Measurements from ENCODE around the gene WDR45B.

WDR45B gene

GRCh38 chr17:82639628-82640027, 8.6 kb downstream of the WDR45B start:
- TF ChIP-seq BACH2 (CRISPR knock-in tag; IDR thresholded peaks at IDR 0.05; ENCODE audit: borderline replicate concordance) (no peak), ZC3H10 (CRISPR knock-in tag; IDR thresholded peaks at IDR 0.05) (no peak), PPARA (CRISPR knock-in tag; IDR thresholded peaks at IDR 0.05; ENCODE audit: borderline replicate concordance) (no peak), POU6F1 (CRISPR knock-in tag; IDR thresholded peaks at IDR 0.05; ENCODE audit: borderline replicate concordance, low read depth) (no peak), TOX (CRISPR knock-in tag; IDR thresholded peaks at IDR 0.05; ENCODE audit: borderline replicate concordance) (no peak), ZNF70 (CRISPR knock-in tag; IDR thresholded peaks at IDR 0.05) (no peak), CSDC2 (CRISPR knock-in tag; IDR thresholded peaks at IDR 0.05) (no peak), ZFP30 (CRISPR knock-in tag; IDR thresholded peaks at IDR 0.05) (no peak), ZNF565 (CRISPR knock-in tag; conservative IDR thresholded peaks at IDR 0.05; ENCODE audit: low read depth) (no peak), SNAI2 (CRISPR knock-in tag; IDR thresholded peaks at IDR 0.05) (no peak), ZFP3 (CRISPR knock-in tag; IDR thresholded peaks at IDR 0.05) (no peak), TCF4 (CRISPR knock-in tag; IDR thresholded peaks at IDR 0.05; ENCODE audit: borderline replicate concordance) (no peak), RARB (CRISPR knock-in tag; IDR thresholded peaks at IDR 0.05) (no peak), PATZ1 (CRISPR knock-in tag; IDR thresholded peaks at IDR 0.05; ENCODE audit: borderline replicate concordance) (no peak), GLIS3 (CRISPR knock-in tag; IDR thresholded peaks at IDR 0.05) (no peak)
- TF ChIP-seq, protein P1, sequence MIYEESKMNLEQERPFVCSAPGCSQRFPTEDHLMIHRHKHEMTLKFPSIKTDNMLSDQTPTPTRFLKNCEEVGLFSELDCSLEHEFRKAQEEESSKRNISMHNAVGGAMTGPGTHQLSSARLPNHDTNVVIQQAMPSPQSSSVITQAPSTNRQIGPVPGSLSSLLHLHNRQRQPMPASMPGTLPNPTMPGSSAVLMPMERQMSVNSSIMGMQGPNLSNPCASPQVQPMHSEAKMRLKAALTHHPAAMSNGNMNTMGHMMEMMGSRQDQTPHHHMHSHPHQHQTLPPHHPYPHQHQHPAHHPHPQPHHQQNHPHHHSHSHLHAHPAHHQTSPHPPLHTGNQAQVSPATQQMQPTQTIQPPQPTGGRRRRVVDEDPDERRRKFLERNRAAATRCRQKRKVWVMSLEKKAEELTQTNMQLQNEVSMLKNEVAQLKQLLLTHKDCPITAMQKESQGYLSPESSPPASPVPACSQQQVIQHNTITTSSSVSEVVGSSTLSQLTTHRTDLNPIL (CRISPR knock-in tag; IDR thresholded peaks at IDR 0.05; ENCODE audit: low read depth): no peak

GRCh38 chr17:82638183-82638773, 10.0 kb downstream of the WDR45B start:
- TF ChIP-seq TOX (CRISPR knock-in tag; IDR thresholded peaks at IDR 0.05; ENCODE audit: borderline replicate concordance) (no peak), ARNTL (CRISPR knock-in tag; IDR thresholded peaks at IDR 0.05; ENCODE audit: borderline replicate concordance, low read depth) (no peak)
- ATAC-seq: no peak

More at GRCh38 chr17:82639628-82640027, 8.6 kb downstream of the WDR45B start:
- ATAC-seq: no peak; the same call in 1 of the 3 replicates

- TF ChIP-seq ARNTL (CRISPR knock-in tag; IDR thresholded peaks at IDR 0.05; ENCODE audit: borderline replicate concordance, low read depth) (no peak), BACH2 (CRISPR knock-in tag; IDR thresholded peaks at IDR 0.05; ENCODE audit: borderline replicate concordance) (no peak), CSDC2 (CRISPR knock-in tag; IDR thresholded peaks at IDR 0.05) (no peak), ISL1 (CRISPR knock-in tag; IDR thresholded peaks at IDR 0.05) (no peak), PATZ1 (CRISPR knock-in tag; IDR thresholded peaks at IDR 0.05; ENCODE audit: borderline replicate concordance) (no peak)
- no peak for ATAC-seq
These were observed 11.3 kb downstream of the WDR45B start for GRCh38 chr17:82636626-82637598.

DNA sequence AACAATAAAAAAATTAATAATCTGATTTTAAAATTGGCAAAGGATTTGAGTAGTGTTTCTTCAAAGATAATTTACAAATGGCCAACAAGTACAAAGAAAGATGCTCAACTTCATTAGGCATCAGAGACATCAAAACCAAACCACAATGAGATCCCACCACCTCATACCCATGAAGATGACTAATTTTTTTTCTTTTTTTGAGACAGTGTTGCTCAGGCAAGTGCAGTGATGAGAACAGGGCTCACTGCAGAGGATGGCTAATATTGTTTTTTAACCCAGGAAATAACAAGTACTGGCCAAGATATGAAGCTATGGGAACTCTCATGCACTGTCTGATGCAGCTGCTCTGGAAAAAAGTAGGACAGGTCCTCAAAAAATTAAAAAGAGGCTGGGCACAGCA, 14.9 kb downstream of the WDR45B start:
- TF ChIP-seq ZNF8 (CRISPR knock-in tag; IDR thresholded peaks at IDR 0.05): no peak
- TF ChIP-seq, protein P1 (CRISPR knock-in tag; IDR thresholded peaks at IDR 0.05; ENCODE audit: low read depth): no peak
- no peak for ATAC-seq
